IMR-90 (cell line): Measurements from ENCODE around the gene EMP1.

Experiments
- CHD1 ChIP-seq: IDR thresholded peaks from 2 replicates; pipeline ENCODE4 v1.6.1; 2012; ENCODE audit warnings: low read depth, low read length, improper control_type of control experiment
- CTCF ChIP-seq: conservative IDR thresholded peaks from 2 replicates; pipeline ENCODE4 v1.5.1; 2012; ENCODE audit warnings: mild to moderate bottlenecking, low read depth, low read length, improper control_type of control experiment
- FOS ChIP-seq: fragments of 150-350 bp; IDR thresholded peaks from 2 replicates; pipeline ENCODE4 v1.6.1; 2016; ENCODE audit warnings: low read depth, low read length
- POLR2A ChIP-seq: IDR thresholded peaks from 2 replicates; pipeline ENCODE4 v1.6.1; 2012; ENCODE audit warnings: mild to moderate bottlenecking, low read depth, low read length
- RAD21 ChIP-seq: IDR thresholded peaks from 2 replicates; pipeline ENCODE4 v1.6.1; 2012; ENCODE audit warnings: low read length, improper control_type of control experiment
- RFX5 ChIP-seq: IDR thresholded peaks from 2 replicates; pipeline ENCODE4 v1.8.0; 2012; ENCODE audit warnings: low read depth, mild to moderate bottlenecking, low read length, moderate library complexity
- SMC3 ChIP-seq: fragments of 150-350 bp; IDR thresholded peaks from 2 replicates; pipeline ENCODE4 v1.6.1; 2016; ENCODE audit warnings: low read depth, mild to moderate bottlenecking, antibody characterized with exemption, low read length, moderate library complexity

DNA sequence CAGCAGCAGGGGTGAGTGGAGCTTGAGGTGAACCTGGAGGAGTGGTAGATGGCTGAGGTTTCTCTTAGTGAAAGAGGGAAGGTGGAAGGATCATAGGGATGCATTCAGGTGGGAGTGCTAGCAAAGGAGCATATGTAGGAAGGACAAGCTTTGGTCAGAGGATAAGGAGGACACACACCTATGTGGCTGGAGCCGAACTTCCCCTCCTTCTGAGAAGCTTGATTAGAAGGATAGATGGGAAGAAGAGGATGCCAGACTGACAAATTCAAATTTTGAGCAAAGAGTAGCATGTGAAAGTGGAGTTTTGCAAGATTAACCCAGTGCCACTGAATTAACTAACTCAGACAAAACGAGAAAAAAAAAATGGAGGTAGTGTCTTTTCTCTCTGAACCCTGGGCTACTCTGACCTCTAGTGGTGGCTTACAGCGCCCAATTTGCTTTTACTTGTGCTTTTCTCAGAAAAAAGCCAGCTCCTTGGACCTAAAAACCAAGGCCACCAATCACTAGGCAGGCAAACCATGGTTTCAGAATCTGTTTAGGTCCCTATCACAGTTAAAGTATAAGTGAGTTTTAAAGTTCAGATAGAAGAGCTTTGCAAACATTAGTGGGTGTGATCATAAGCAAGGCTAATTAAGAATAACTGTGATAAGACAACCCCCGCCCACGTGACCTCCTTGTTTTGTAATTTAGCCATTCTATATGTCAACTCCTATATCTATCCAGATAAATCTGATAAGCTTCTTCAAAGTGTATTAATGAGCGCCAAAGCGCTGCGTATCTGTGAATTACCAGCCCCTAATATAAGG, 15.5 kb downstream of the EMP1 start:
- peak; percentile 37; the same call in 1 of the 2 replicates for TF ChIP-seq POLR2A
- TF ChIP-seq CTCF = peak; percentile 80
- TF ChIP-seq RFX5 = no peak
- TF ChIP-seq FOS = no peak
- 0 out of 2 replicates have a peak, but pooled peaks have one; percentile 27 for TF ChIP-seq CHD1
- TF ChIP-seq RAD21 = peak; percentile 84
- peak; percentile 79 for TF ChIP-seq SMC3
